NB4 (cell line): Measurements from ENCODE around the gene DSCAM.

ENCODE experiments used
- CTCF ChIP-seq: IDR thresholded peaks from one replicate; pipeline ENCODE4 v1.5.1; 2012; ENCODE audit warnings: low read depth, low read length
- POLR2A ChIP-seq: IDR thresholded peaks from 2 replicates; pipeline ENCODE4 v1.6.1; 2011; ENCODE audit warnings: mild to moderate bottlenecking; ENCODE audit not compliant: insufficient read length; ENCODE audit errors: extremely low read depth

GRCh38 chr21:40602080-40602479 is 244.9 kb downstream of the DSCAM start:
- TF ChIP-seq CTCF: no peak
- no peak for TF ChIP-seq POLR2A
